Lung (tissue), 12 donors: ENCODE results near the gene ENSA. TPM values are rescaled to one million over a fixed set of nuclear protein-coding genes. Genes with fewer than 3 reads are reported as not detected.

ENCODE experiments used
- ATAC-seq: fragments of 200-7000 bp; cut with Tn5 transposase; one replicate; pipeline ENCODE4 v1.9.1; 2020; ENCODE audit warnings: moderate number of reproducible peaks; ENCODE audit not compliant: insufficient read depth, low FRiP score
- DNase-seq, 3 donors: peaks; one replicate each; pipeline ENCODE4 v3.0.0-alpha.2; 2013 to 2017
- H3K27ac ChIP-seq, 2 donors: one replicate each; pipeline ENCODE4 v1.5.1; 2013; ENCODE audit warnings: mild to moderate bottlenecking in 2 of 2, moderate library complexity in 2 of 2, control low read depth in 1 of 2, inconsistent platforms in 1 of 2, low read depth in 1 of 2, low read length in 1 of 2
- H3K27me3 ChIP-seq, 3 donors: one replicate each; pipeline ENCODE4 v1.5.1; 2013; ENCODE audit warnings: low read length in 2 of 3; ENCODE audit not compliant: control insufficient read depth in 3 of 3, insufficient read depth in 3 of 3
- H3K36me3 ChIP-seq, 4 donors: one replicate each; pipeline ENCODE4 v1.5.1; 2013; ENCODE audit warnings: low read length in 4 of 4, mild to moderate bottlenecking in 1 of 4, moderate library complexity in 1 of 4; ENCODE audit not compliant: control insufficient read depth in 4 of 4, insufficient read depth in 4 of 4
- H3K4me1 ChIP-seq, 5 donors: one replicate each; pipeline ENCODE4 v1.5.1; 2013; ENCODE audit warnings: low read length in 5 of 5, mild to moderate bottlenecking in 2 of 5, moderate library complexity in 1 of 5; ENCODE audit not compliant: control insufficient read depth in 5 of 5, insufficient read depth in 5 of 5
- H3K4me3 ChIP-seq: one replicate; pipeline ENCODE4 v1.5.1; 2013; ENCODE audit warnings: mild to moderate bottlenecking, control low read depth, moderate library complexity
- H3K9ac ChIP-seq, 2 donors: one replicate each; pipeline ENCODE4 v1.5.1; 2013; ENCODE audit warnings: low read length in 2 of 2, control low read depth in 1 of 2; ENCODE audit not compliant: insufficient read depth in 1 of 2
- H3K9me3 ChIP-seq, 4 donors: one replicate each; pipeline ENCODE4 v1.5.1; 2013; ENCODE audit warnings: low read length in 3 of 4, mild to moderate bottlenecking in 1 of 4, moderate library complexity in 1 of 4; ENCODE audit not compliant: control insufficient read depth in 4 of 4, insufficient read depth in 3 of 4
- CTCF ChIP-seq: IDR thresholded peaks from 2 replicates; pipeline ENCODE4 v1.5.1; 2012; ENCODE audit warnings: mild to moderate bottlenecking; ENCODE audit errors: control extremely low read depth, extremely low read depth
- WGBS, 2 donors: extraction: QIAGEN DNeasy Blood & Tissue Kit; methylation state at CpG; one replicate each; pipeline ENCODE4 v1.1.7; 2013; 5-methylcytosine and 5-hydroxymethylcytosine counted together
- polyA plus RNA-seq, 2 donors: library from polyadenylated mRNA; stranded (reverse); fragments of 200-250 nt; gene quantifications; one replicate each; pipeline ENCODE4 v1.2.1, GENCODE V29; 2013
- total RNA-seq, 2 donors: library from RNA; depleted of rRNA in 1 of 2; stranded (reverse); fragments of >200 nt in 1 of 2; gene quantifications; one replicate each; pipeline ENCODE4 v1.2.1, GENCODE V29; 2014 to 2021
- donor health status: control.
- donor health status: control.
- donor health status: Bipolar disorder and iron deficiency.
- donor health status: healthy.
- donor health status: DM: yes; HTN: yes; CAD: no.

The ENSA gene
- total and polyA plus RNA-seq, 4 donors = 133 to 245 (median 158) TPM

DNA sequence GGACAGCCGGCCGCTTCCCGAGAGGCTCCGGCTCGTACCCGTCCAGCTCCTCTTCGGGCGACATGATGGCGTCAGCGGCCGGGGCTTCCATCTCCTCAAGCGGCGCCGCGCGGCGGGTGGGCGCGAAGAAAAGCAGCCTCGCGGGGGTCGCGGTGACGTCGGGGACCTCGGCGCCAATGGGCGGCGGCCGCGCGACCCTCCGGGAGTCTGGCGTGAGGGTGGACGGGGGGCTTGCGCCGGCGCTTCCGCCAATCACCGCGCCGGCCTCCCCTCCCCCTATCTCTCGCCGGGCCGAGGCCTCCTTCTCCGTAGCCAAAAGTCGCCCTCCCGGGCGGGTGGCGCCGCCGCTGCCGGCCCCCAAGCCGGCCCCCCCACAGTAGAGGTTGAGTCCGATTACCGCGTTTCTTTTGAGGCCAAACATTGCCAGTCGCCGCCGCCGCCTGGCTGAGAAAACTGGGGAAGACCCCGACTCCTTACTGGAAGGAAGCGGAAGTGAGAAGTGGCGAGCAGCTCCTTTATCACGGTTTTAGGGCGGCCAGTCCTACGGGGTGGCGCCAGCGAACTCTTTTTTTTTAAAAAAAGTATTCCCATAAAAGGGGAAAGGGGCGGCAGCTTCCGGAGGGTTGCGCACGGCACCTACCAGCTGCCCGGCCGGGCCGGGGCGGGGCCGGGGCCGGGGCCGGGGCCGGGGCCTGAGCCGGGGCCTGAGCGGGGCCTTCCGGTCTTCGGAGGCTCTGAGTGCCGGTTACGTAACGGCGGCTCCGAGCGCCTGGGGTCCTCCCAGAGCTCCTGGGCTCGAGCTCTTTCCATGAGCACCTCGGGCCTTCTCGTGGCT, 50.1 kb downstream of the ENSA start, which contains the start of gene MCL1:
Gene MCL1 (minus strand): TSS at position 501 of the 835 bp plus-strand sequence. CDS start 80 bp downstream, at position 421.
- no peak for TF ChIP-seq CTCF
- Histone ChIP-seq H3K9me3 (no peaks in the 10 kb centered on the region), H3K27me3 (no peaks in the 10 kb centered on the region), H3K9ac (peak within 1 kb of the TSS; percentile 97 to 98), H3K36me3 (peaks cover 11 to 47% (median 23%) of the 10 kb centered on the region in 4 donors), H3K4me1 (peaks cover 0 to 36% (median 14%) of the 10 kb centered on the region in 5 donors), H3K27ac (peak within 1 kb of the TSS; percentile 99), H3K4me3 (peak within 1 kb of the TSS; percentile 98)
- peak; percentile 98 for DNase-seq
- 1% methylated on average over 68 to 94 of the region's 94 CpGs for WGBS, 2 donors
- peak; percentile 95 for ATAC-seq

GRCh38 chr1:150578272-150579109, 50.9 kb downstream of the ENSA start:
- Histone ChIP-seq H3K4me3 (peak overlapping the region; percentile 98), H3K27me3 (no peaks in the 10 kb centered on the region), H3K9ac (peak overlapping the region; percentile 97 to 98), H3K4me1 (peaks cover under 1 to 37% (median 14%) of the 10 kb centered on the region in 5 donors), H3K36me3 (peaks cover 15 to 50% (median 27%) of the 10 kb centered on the region in 4 donors), H3K9me3 (no peaks in the 10 kb centered on the region), H3K27ac (peak overlapping the region; percentile 99)
- WGBS, 2 donors = 0% methylated on average over 50 of the region's 50 CpGs
- peak; percentile 38 for ATAC-seq
- DNase-seq = peak; percentile 74 to 91 (median 88)
- TF ChIP-seq CTCF = no peak

GRCh38 chr1:150577557-150578271, 51.7 kb downstream of the ENSA start:
- H3K4me3 ChIP-seq = peak overlapping the region; percentile 98
- peaks cover 20 to 56% (median 33%) of the 10 kb centered on the region in 4 donors for H3K36me3 ChIP-seq
- no peaks in the 10 kb centered on the region for H3K27me3 ChIP-seq
- peaks cover 2 to 37% (median 14%) of the 10 kb centered on the region in 5 donors for H3K4me1 ChIP-seq
- WGBS, 2 donors = 2 to 6% methylated on average over 11 of the region's 11 CpGs
- H3K9me3 ChIP-seq = no peaks in the 10 kb centered on the region
- DNase-seq (peak in 2 of 3 donors; percentile 77 to 80), ATAC-seq (no peak)
- no peak for TF ChIP-seq CTCF
- H3K9ac ChIP-seq = peak overlapping the region; percentile 97 to 98
- peak overlapping the region; percentile 99 for H3K27ac ChIP-seq
